ENCODE data around the gene METTL1.
"Not testable (repeated sequence)": the region's sequence is repeated elsewhere in the genome, so short reads cannot be mapped to it uniquely, and the experiment has no call there.

Gene METTL1

GRCh38 chr12:57796996-57797395, 25.1 kb upstream of the METTL1 start:
- no peak for DNase-seq

GRCh38 chr12:57795354-57795753, 23.4 kb upstream of the METTL1 start:
- DNase-seq: no peak

DNA sequence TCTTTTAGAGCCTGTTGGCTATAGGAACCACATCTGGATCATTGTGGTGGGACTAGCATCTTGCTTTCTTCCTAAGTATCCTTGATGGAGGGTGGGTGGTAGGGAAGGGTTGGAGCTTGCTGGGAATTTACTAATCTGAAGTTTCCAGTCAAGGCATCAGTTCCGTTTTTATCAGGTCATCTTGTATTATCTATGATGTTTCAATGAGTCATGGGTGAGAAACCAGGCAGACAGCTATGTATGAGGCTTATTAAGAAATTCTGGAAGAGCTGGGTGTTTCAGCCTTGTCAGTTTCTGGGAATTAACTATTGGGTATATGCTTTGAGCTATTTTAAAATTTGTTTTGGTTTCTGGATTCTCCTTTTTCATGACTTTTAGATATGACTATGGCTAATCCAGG, 22.0 kb upstream of the METTL1 start:
- no peak for DNase-seq

DNA sequence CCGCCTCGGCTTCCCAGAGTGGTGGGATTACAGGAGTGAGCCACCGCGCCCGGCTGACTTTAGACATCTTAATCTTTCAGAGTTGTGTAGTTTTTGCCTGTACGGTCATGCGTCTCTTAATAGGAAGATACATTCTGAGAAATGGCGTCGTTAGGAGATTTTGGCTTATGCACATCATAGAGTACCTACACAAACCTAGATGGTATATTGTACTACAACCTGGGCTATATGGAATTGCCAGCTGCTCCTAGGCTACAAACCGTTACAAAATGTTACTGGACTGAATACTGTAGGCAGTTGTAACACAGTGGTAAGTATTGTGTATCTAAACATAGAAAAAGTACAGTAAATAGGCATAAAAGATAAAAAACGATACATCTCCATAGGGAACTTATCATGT, 12.0 kb upstream of the METTL1 start:
- no peak for DNase-seq

DNA sequence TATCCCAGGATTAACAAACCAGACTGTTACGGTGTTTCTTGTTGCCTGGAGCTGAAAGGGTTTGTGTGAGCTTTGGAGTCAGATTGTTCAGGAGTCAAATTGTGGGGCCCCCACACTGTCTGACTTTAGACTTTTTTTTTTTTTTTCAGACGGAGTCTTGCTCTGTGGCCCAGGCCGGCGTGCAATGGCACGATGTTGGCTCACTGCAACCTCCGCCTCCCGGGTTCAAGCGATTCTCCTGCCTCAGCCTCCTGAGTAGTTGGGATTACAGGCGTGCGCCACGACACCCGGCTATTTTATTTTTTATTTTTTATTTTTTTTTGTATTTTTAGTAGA, 11.5 kb upstream of the METTL1 start:
- DNase-seq: no peak

DNA sequence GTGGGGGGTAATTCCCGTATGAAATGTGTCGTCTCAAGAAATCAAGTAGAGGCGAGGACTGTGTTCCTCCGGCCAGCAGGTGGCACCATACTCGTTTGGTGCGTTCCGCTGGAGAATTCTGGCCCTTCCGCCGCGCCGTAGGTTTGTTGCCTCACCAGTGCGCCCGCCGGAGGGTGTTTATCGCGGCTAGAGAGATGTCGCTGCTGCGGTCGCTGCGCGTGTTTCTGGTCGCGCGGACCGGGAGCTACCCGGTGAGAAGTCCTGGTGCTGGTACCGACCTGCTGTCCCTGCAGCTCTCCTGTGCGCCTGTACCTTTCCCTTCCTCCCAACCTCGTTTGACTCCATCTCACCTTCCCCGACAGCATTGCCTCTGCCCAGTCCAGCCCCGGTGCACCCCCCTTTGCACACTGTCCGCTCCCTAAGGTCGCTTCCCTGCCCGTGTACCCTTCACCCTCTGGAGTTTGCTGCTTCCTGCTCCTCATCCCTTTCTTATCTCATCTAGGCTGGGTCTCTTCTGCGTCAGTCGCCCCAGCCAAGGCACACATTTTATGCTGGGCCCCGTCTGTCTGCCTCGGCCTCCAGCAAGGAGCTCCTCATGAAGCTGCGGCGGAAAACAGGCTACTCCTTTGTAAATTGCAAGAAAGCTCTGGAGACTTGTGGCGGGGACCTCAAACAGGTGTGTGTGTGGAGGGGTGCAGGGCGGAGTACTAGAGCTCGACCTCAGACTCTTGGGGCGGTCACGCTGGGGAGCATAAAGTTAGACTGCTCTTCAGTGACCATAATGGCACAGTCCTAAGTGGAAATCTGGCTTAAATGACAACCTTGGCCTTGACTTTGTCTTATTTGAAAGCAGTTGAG, 10.9 kb upstream of the METTL1 start, which contains the start of gene TSFM:
TSS of gene TSFM (plus strand) at position 180 of the 858 bp plus-strand sequence. CDS start at position 195, 15 bp downstream.
- peak; percentile 94 for DNase-seq

GRCh38 chr12:57782243-57782607, 10.3 kb upstream of the METTL1 start:
- no peak for DNase-seq

- DNase-seq: no peak
Observed at GRCh38 chr12:57781801-57782200, 9.9 kb upstream of the METTL1 start.

GRCh38 chr12:57781244-57781643, 9.3 kb upstream of the METTL1 start:
- DNase-seq: no peak

DNA sequence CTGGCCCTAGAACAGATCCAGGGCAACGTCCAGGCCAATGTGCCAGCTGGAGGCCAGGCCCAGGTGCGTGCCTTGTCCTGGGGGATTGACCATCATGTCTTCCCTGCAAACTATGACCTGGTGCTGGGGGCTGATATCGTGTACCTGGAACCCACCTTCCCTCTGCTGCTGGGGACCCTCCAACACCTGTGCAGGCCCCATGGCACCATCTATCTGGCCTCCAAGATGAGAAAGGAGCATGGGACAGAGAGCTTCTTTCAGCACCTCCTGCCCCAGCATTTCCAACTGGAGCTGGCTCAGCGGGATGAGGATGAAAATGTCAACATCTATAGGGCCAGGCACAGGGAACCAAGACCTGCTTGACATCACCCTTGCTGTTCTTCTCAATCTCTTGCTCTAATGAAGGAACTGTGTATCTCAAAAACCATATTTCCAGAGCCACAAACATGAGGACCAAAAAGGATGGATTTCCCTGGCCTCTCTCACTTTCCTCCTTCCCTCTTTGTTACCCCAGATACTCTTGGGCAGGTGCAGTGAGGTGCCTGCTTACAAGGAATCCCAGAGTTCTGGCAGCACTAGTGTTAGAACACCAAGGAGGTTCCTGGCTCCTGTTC, 8.5 kb upstream of the METTL1 start:
- DNase-seq: no peak

- no peak for DNase-seq
Observed at GRCh38 chr12:57779736-57780135, 7.8 kb upstream of the METTL1 start.

DNA sequence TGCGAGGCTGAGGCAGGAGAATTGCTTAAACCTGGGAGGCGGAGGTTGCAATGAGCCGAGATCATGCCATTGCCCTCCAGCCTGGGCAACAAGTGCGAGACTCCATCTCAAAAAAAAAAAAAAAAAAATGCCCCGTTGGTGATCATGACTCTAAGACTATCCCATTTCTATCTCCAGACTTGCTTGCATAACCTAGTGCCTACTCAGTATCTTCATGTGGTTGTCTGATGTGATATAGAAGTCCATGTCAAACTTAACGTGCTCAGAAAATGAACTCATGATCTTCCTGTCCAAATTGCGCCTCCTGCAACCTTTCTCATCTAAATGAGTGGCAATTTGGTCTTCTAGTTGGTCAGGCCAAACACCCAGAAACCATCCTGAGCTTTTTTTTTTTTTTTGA, 6.0 kb upstream of the METTL1 start:
- no peak for DNase-seq

- DNase-seq: no peak
Observed at GRCh38 chr12:57777367-57777766, 5.5 kb upstream of the METTL1 start.

DNA sequence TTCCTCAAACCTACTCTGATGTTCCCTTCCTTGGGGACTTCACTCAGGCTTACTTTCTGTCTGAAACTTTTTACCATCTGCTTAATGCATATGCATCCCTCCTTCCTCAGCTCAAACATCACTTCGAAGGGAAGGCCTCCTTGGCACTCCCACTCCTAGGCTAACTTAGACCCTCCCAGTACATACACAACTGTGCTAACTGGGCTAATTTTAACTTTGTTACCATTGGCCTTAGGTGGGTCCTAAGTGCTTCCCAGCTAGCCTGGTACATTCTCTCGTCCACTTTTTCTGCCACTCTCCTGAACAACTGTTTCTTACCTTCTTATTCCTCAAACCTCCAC, 4.3 kb upstream of the METTL1 start:
- no peak for DNase-seq

DNA sequence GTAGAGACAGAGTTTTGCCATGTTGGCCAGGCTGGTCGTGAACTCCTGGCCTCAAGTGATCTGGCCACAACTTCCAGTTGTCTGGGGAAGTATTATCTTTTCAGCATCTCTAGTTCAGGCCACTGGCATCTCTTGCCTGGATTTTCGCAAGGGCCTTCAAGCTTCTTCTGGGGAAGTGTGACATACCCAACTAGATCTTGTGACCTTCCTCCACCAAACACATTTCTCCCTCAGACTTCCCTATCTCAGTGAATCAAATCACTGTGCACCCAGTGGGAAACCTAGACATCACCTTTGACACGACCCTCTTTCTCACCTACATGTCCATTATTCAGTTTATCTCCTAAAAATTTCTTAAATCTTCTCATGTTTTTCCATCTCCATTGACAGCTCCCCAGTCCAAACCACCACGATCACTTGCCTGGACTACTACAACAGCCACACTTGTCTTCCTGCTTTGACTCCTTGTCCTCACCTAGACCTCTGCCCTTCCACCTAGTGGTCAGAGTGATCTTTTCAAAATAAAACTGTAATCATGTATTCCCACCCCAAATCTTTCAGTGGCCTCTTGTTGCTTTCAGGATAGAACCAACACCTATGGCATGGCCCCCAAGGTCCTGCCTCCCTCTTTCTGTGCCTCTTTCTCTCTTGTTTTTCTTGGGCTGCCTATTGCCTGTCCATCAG, 3.8 kb upstream of the METTL1 start:
- no peak for DNase-seq

GRCh38 chr12:57775044-57775443, 3.1 kb upstream of the METTL1 start:
- no peak for DNase-seq

GRCh38 chr12:57774634-57775033, 2.7 kb upstream of the METTL1 start:
- DNase-seq: not testable (repeated sequence)

GRCh38 chr12:57772429-57773322, 771 bp upstream of the METTL1 start, which contains the start of gene EEF1AKMT3:
EEF1AKMT3 (plus strand) TSS chr12:57772614; CDS start chr12:57772725, 111 bp downstream.
- DNase-seq: peak; percentile 56

DNA sequence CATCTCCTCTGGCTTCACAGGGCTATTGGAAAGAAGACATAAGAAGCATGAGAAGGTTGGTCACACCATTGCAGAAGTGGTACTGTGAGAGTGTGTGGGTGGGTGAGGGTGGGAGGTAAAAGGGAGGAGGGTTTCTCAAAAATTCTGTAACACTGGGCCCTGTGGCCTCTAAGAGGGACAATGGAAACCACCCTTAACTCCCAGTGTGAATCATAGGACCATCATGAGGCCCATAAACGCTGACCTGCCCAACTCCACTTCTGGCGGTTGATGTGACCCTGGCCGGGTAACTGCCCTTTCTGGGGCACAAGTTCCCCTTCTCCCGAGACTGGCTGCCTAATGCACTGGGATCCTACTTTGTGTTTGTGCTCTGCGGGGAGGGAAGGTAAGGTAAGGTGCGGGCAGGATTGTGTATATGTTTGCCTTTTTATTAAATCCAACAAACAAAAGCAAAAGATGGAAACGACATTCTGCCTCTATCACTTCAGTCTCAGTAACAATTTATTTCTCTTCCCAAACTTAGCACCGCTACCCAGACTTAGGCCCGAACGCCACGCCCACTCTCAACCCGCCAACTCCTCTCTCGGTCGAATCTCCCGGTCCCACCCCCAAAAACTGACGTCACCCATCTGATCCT, 551 bp downstream of the METTL1 start:
- peak; percentile 61 for DNase-seq

DNA sequence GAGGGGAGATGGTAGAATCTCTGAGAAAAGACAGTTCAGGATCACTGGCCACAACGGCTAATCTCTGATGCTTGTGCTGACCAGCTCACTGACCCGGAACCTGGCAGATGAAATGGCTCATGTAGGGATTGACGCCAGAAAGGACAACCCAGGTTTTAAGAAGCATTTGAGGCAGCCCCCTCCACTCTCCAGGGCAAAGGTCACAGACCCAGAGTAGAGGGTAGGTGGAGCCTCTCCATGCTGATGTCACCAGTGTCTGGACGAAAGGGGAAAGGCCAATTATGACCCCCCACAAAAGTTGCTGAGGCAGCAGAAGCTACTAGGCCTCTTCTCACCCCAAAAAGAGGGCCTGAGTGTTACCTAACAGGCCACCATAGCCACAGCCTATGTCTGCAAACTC, 1.2 kb downstream of the METTL1 start:
- DNase-seq: no peak

DNA sequence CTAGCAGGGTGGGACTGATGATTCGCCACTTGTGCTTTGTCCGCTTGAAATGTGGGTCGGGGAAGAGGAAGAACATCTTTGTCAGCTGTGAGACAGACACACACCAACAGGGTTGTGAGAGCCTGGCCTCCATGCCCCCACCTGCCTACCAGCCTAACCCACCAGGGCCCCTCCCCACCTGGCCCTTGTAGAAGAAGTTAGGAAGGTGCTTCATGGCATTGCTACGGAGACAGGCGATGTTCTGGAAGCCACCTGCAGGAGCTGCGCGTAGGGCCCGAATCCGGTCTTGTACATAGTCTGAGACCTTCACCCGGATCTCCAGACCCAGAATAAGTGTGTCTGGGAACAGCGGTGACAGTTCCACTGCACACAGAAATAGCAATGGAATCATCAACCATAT, 2.3 kb downstream of the METTL1 start:
- DNase-seq: no peak

DNA sequence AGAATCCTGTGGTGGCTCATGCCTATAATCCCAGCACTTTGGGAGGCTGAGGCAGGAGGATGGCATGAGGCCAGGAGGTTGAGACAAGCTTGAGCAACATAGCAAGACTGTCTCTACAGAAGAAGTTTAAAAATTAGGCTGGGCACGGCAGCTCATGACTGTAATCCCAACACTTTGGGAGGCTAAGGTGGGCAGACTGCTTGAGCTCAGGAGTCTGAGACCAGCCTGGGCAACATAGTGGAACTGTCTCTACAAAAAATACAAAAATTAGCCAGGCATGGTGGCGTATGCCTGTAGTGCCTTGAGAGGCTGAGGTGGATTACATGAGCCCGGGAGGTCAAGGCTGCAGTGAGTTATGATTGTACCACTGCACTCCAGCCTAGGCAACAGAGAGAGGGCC, 4.0 kb downstream of the METTL1 start:
- no peak for DNase-seq

- DNase-seq: no peak
Observed at GRCh38 chr12:57767305-57767698, 4.6 kb downstream of the METTL1 start.

All from NCI-H2029 (cell line).